Upper lobe of left lung (tissue), 4 donors: ENCODE results near the gene SFXN5.

Experiments used
- EP300 ChIP-seq, 4 donors: sonication (generic); formaldehyde crosslinking; IDR thresholded peaks; one replicate each; pipeline ENCODE4 v1.5.1; 2017; ENCODE audit warnings: antibody characterized with exemption in 4 of 4, control low read depth in 2 of 4
- POLR2A ChIP-seq, 4 donors: fragments of 450-650 bp; IDR thresholded peaks; one replicate each; pipeline ENCODE4 v1.5.1; 2016 to 2017; ENCODE audit warnings: antibody characterized with exemption in 4 of 4, mild to moderate bottlenecking in 2 of 4
- POLR2AphosphoS5 ChIP-seq, 2 donors: sonication (generic); formaldehyde crosslinking; IDR thresholded peaks; one replicate each; pipeline ENCODE4 v1.5.1; 2017; ENCODE audit warnings: antibody characterized with exemption in 2 of 2
- TF ChIP-seq, protein P1 (sequence below), 6 experiments: fragments of 450-650 bp in 4 of 6; fragments of 200-600 bp in 2 of 6; sonication (generic) in 2 of 6; IDR thresholded peaks; one replicate each; pipeline ENCODE4 v1.5.1; 2016 to 2019; ENCODE audit warnings: antibody characterized with exemption in 6 of 6

GRCh38 chr2:72980535-72981217 is 90.8 kb downstream of the SFXN5 start:
- TF ChIP-seq, protein P1, sequence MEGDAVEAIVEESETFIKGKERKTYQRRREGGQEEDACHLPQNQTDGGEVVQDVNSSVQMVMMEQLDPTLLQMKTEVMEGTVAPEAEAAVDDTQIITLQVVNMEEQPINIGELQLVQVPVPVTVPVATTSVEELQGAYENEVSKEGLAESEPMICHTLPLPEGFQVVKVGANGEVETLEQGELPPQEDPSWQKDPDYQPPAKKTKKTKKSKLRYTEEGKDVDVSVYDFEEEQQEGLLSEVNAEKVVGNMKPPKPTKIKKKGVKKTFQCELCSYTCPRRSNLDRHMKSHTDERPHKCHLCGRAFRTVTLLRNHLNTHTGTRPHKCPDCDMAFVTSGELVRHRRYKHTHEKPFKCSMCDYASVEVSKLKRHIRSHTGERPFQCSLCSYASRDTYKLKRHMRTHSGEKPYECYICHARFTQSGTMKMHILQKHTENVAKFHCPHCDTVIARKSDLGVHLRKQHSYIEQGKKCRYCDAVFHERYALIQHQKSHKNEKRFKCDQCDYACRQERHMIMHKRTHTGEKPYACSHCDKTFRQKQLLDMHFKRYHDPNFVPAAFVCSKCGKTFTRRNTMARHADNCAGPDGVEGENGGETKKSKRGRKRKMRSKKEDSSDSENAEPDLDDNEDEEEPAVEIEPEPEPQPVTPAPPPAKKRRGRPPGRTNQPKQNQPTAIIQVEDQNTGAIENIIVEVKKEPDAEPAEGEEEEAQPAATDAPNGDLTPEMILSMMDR (IDR thresholded peaks at IDR 0.05): no peak
- no peak for TF ChIP-seq EP300 (IDR thresholded peaks at IDR 0.05)
- TF ChIP-seq POLR2A (IDR thresholded peaks at IDR 0.05): no peak
- TF ChIP-seq POLR2AphosphoS5 (IDR thresholded peaks at IDR 0.05): no peak
